GM12872 (cell line): ENCODE measurements around the gene EQTN.
A peak's percentile ranks its signal among the peaks of the same experiment; 100 is the strongest.

Experiments
- TF ChIP-seq, protein P1 (sequence below): IDR thresholded peaks from 3 replicates; pipeline ENCODE4 v1.5.1; 2011; ENCODE audit warnings: low read depth, mild to moderate bottlenecking, low read length, moderate library complexity; ENCODE audit not compliant: insufficient read depth

Gene EQTN

DNA sequence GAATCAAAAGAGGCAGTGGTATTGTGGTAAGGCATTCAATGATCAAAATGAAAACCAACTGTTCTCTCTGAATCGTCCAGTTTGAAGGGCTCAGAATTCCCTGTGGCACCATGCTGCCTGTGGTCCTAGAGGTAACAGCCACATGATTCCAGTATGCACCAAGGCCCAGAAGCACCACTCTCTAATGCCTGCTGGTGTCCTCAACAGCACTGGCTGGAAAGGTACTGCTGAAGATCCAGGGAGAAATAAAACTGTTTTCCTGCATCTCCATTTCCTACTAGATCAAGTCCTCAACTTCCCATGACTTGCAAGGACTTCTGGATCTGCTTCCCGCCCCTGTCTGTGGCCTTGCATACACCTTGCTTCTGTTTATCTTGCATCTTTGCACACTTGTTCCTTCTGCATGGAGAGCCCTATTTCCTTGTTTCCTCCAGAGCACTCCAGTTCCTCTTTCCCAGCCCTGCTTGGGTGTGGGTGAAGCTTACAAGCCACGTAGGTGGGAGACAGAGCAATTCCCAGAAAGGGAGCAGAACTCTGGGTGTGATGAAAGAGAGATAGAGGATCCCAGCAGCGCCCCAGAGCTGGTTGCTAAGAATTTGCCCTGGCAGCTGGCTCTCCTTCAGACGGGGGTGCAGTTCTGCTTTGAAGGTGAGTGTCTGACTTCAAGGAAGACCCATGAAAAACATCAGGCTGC lies 41.0 kb upstream of the EQTN start:
- TF ChIP-seq, protein P1, sequence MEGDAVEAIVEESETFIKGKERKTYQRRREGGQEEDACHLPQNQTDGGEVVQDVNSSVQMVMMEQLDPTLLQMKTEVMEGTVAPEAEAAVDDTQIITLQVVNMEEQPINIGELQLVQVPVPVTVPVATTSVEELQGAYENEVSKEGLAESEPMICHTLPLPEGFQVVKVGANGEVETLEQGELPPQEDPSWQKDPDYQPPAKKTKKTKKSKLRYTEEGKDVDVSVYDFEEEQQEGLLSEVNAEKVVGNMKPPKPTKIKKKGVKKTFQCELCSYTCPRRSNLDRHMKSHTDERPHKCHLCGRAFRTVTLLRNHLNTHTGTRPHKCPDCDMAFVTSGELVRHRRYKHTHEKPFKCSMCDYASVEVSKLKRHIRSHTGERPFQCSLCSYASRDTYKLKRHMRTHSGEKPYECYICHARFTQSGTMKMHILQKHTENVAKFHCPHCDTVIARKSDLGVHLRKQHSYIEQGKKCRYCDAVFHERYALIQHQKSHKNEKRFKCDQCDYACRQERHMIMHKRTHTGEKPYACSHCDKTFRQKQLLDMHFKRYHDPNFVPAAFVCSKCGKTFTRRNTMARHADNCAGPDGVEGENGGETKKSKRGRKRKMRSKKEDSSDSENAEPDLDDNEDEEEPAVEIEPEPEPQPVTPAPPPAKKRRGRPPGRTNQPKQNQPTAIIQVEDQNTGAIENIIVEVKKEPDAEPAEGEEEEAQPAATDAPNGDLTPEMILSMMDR: no peak

DNA sequence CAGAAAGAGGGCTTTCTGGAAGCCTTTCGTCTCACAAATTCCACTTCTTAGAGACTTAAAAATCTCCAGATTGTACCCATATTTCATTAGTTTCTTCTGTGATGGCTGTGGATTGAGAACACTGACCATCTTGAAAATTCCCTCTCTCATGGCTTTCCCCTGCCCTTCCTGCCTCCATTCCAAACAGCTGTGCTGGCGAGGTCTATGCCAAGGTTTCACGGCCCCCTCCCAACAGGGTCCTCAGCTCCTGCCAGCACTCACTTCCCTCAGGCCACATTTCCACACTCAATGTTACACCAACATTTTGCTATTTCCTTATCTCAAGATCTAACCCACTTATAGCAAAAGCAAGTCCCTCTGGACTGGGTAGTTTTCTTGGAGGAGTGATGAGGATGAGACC lies 40.3 kb upstream of the EQTN start:
- TF ChIP-seq, protein P1: no peak

DNA sequence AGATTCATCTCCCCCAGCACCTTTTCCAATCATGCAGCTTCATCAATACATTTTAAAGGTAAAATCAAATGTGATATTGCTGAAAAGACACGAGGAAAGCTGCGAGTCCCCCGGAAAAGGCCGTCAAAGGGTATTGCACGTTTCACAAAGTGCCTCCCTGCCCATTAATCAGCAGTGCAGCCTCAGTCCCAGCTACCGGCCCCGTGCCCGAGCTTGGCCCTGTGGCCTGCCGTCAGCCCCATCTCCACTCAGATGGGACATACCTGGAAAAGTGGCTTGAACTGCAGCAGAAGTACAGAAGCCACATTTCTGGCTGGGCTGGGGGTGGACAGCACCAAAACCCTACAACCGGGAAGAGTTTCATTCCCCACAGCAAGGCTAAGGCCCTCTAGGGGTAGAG lies 39.9 kb upstream of the EQTN start:
- TF ChIP-seq, protein P1: no peak

DNA sequence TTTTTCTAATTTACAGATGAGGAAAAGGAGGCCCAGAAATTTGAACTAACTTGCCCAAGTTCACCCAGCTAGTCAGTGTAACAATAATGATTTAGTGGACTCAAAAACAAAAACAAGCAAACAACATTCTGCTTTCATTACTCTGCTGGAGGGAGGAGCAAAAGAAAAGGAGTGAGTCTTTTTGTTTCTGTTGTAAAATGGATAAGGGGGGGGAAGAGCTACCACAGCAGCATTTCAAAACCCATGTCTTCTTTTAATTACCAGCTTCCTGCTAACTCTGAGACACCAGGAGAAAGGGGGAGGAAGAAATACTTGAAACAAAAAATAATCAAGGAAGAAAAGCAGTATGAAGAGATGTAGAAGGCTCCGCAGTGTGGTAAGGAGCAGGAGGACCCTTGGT lies 39.2 kb upstream of the EQTN start:
- TF ChIP-seq, protein P1: no peak

DNA sequence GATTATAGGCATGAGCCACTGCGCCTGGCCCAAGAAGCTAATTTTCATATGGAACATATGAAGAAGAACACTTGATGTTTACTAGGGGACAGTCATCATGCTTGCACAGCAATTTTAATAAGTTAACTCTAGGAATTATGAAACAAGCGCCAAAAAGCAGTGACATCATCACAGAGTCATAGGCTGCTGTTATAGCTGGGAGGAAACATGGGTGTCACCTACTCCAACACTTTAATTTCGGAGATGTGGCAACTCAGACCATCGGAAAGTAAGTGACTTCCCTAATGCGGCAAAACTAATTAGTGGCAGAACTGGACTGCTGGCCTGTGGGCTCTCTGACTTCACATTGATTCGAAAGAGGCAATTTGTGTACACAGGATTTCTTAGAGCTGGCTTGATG lies 38.1 kb upstream of the EQTN start:
- TF ChIP-seq, protein P1: no peak

- TF ChIP-seq, protein P1: peak; percentile 87
These were observed 36.5 kb upstream of the EQTN start for GRCh38 chr9:27333241-27334052.

DNA sequence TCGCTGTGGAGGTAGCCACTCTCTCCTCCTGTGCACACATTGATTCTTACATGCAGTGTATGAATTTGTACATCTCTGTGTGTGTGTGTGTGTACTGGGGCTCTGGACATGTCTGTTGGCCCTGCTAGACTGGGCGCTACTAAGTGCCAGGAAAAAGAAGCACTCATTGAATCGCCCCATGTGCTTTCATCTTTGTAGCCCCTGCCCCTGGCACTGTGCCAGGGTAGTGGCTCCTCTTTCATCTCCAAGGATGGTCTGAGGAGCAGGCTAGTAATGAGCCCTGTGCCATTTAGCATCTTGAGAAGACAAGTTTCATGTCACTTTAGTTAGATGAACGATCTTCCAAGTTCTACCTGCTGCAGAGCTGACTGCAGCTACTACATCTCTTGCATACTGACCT lies 34.4 kb upstream of the EQTN start:
- TF ChIP-seq, protein P1: no peak
